Heart right ventricle (tissue), 16 donors: ENCODE data around the gene HLA-A. TPM values are rescaled to one million over a fixed set of nuclear protein-coding genes. Genes with fewer than 3 reads are reported as not detected.

Experiments used
- ATAC-seq, 8 donors: fragments of 200-7000 bp; cut with Tn5 transposase; one replicate each; pipeline ENCODE4 v1.9.1; 2020; ENCODE audit warnings: mild to moderate bottlenecking in 8 of 8, moderate library complexity in 8 of 8, moderate number of reproducible peaks in 1 of 8
- DNase-seq, 2 donors: peaks; one replicate each; pipeline ENCODE4 v3.0.0-alpha.2; 2020
- H3K27ac ChIP-seq, 10 donors: fragments of 200-600 bp; sonication (generic) in 2 of 10; one replicate each; pipeline versions ENCODE4 v1.5.0 to v1.8.0; 2020 to 2022; ENCODE audit warnings: mild to moderate bottlenecking in 3 of 10
- H3K27me3 ChIP-seq, 7 donors: fragments of 200-600 bp; one replicate each; pipeline ENCODE4 v1.8.0; 2021 to 2022; ENCODE audit warnings: mild to moderate bottlenecking in 2 of 7
- H3K36me3 ChIP-seq, 9 donors: fragments of 200-600 bp; sonication (generic) in 1 of 9; one replicate each; pipeline versions ENCODE4 v1.5.0 to v1.8.0; 2020 to 2022; ENCODE audit warnings: mild to moderate bottlenecking in 2 of 9
- H3K4me1 ChIP-seq, 9 donors: fragments of 200-600 bp; sonication (generic) in 1 of 9; one replicate each; pipeline versions ENCODE4 v1.5.0 to v1.8.0; 2020 to 2022; ENCODE audit warnings: mild to moderate bottlenecking in 4 of 9
- H3K4me3 ChIP-seq, 10 donors: fragments of 200-600 bp; sonication (generic) in 2 of 10; one replicate each; pipeline versions ENCODE4 v1.5.0 to v1.8.0; 2020 to 2022; ENCODE audit warnings: mild to moderate bottlenecking in 7 of 10, moderate library complexity in 2 of 10
- H3K9me3 ChIP-seq, 11 donors: fragments of 200-600 bp in 10 of 11; sonication (generic) in 2 of 11; one replicate each; pipeline versions ENCODE4 v1.5.0 to v1.8.0; 2013 to 2022; ENCODE audit warnings: mild to moderate bottlenecking in 2 of 11, control low read depth in 1 of 11, moderate library complexity in 1 of 11
- WGBS, 2 donors: extraction: QIAGEN DNeasy Blood & Tissue Kit; methylation state at CpG; one replicate each; pipeline ENCODE4 v1.1.7; 2013; ENCODE audit warnings: inconsistent platforms in 1 of 2; 5-methylcytosine and 5-hydroxymethylcytosine counted together
- intact Hi-C, 10 donors: fragments of 100-400 bp; cut with DNase I; formaldehyde crosslinking; loops; one replicate each; pipeline versions ENCODE4 v1.11.1 to v1.14.2; 2022
- polyA plus RNA-seq, 2 donors: library from polyadenylated mRNA; stranded (reverse); fragments of 200-250 nt; gene quantifications; one replicate each; pipeline ENCODE4 v1.2.3, GENCODE V29; 2013
- total RNA-seq, 10 donors: library from RNA; stranded (reverse); fragmentation: NEBNext Ultra II Directional in 3 of 10; extraction: Animal tissue kit (Norgen Biotek cat#: 25700) in 3 of 10; gene quantifications; one replicate each; pipeline versions ENCODE4 v1.2.1 to v1.2.4, GENCODE V29; 2021 to 2023
- TF ChIP-seq, protein P1 (sequence below), 9 donors: fragments of 200-600 bp; sonication (generic) in 2 of 9; IDR thresholded peaks; one replicate each; pipeline versions ENCODE4 v1.5.0 to v1.8.0; 2021 to 2022; ENCODE audit warnings: antibody characterized with exemption in 9 of 9, mild to moderate bottlenecking in 5 of 9, moderate library complexity in 1 of 9
- donor health status: Arrhythmogenic right ventricular cardiomyopathy.
- donor health status: ischemic (EF 13 %, LVEDD 7.1; RV severe dilation, severe dysfunction).
- donor health status: healthy with polysubstance abuse.
- donor health status: DM: no; HTN: yes; CAD: no.
- donor health status: DM: no; HTN: no; CAD: no.
- donor health status: ischemic (EF 25% LVEDD 6.9; RV normal size, moderate dysfunction).
- donor health status: ischemic (EF 25% LVEDD 5.7; RV mildly dilated, moderate dysfunction).
- donor health status: healthy.
- donor health status: DM: yes; HTN: yes; CAD: no.
- donor health status: Ischemic cardiomyopathy.
- donor health status: ischemic (EF 35%, LVEDD 5.7; RV mildly dilated, moderate dysfunction).
- donor health status: nonischemic (EF 11% LVEDD 7.7; RV severe dilation, severe dysfunction).
- donor health status: DM: yes; HTN: yes; CAD: no.
- donor health status: PGD.
- donor health status: ischemic (EF 29% LVEDD 5.4; RV normal size, mild dysfunction).
- donor health status: nonischemic (EF 23%, LVEDD 6.1; RV moderate dilation, normal function).

The HLA-A gene
- total and polyA plus RNA-seq, 12 donors: 218 to 1,594 (median 312) TPM

DNA sequence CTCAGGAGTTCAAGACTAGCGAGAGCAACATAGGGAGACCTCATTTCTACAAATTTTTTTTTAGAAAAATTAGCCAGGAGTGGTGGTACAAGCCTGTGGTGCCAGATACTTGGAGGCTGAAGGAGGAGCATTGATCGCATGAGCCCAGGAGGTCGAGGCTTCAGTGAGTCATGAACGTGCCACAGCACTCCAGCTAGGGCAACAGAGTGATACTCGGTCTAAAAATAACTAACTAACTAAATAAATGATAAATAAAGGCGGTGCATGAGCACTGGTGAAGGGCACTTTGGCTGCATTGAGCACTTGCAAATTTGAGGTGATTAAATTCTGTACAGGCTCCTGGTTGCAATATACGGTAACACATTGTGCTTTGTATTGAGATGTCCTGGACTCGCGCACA is 13.5 kb downstream of the HLA-A start:
- DNase-seq (no peak), ATAC-seq (peak in 3 of 8 donors; percentile 43 to 77 (median 73))
- no peak overlapping the region for H3K4me3 ChIP-seq
- no peaks in the 10 kb centered on the region for H3K36me3 ChIP-seq
- WGBS, 2 donors: 60 to 71% methylated on average over 9 of the region's 9 CpGs
- intact Hi-C loops: no loop called here
- H3K27me3 ChIP-seq: no peaks in the 10 kb centered on the region
- H3K27ac ChIP-seq: no peak overlapping the region
- H3K9me3 ChIP-seq: no peaks in the 10 kb centered on the region
- TF ChIP-seq, protein P1, sequence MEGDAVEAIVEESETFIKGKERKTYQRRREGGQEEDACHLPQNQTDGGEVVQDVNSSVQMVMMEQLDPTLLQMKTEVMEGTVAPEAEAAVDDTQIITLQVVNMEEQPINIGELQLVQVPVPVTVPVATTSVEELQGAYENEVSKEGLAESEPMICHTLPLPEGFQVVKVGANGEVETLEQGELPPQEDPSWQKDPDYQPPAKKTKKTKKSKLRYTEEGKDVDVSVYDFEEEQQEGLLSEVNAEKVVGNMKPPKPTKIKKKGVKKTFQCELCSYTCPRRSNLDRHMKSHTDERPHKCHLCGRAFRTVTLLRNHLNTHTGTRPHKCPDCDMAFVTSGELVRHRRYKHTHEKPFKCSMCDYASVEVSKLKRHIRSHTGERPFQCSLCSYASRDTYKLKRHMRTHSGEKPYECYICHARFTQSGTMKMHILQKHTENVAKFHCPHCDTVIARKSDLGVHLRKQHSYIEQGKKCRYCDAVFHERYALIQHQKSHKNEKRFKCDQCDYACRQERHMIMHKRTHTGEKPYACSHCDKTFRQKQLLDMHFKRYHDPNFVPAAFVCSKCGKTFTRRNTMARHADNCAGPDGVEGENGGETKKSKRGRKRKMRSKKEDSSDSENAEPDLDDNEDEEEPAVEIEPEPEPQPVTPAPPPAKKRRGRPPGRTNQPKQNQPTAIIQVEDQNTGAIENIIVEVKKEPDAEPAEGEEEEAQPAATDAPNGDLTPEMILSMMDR (IDR thresholded peaks at IDR 0.05): no peak
- peaks cover 0 to 19% (median 0%) of the 10 kb centered on the region in 9 donors for H3K4me1 ChIP-seq

DNA sequence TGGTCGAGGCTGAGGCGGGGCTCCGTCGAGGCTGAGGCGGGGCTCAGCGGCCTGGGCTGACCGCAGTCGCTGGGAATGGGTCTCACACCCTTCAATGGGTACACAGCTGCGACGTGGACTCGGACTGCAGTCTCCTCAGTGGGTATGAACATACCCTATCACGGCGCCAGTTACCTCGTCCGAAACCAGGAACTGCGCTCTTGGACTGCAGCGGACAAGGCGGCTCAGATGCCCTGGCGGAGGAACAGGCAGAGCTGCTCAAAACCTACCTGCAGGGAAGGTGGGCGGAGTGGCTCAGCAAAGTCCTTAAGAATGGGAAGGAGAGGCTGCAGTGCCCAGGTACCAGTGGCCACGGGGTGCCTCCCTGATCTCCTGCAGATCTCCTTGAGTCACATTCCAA is 14.2 kb downstream of the HLA-A start:
- no peaks in the 10 kb centered on the region for H3K9me3 ChIP-seq
- ATAC-seq (no peak), DNase-seq (no peak)
- intact Hi-C loops: no loop called here
- peaks cover 0 to 19% (median 3%) of the 10 kb centered on the region in 9 donors for H3K4me1 ChIP-seq
- no peaks in the 10 kb centered on the region for H3K36me3 ChIP-seq
- no peak overlapping the region for H3K4me3 ChIP-seq
- H3K27me3 ChIP-seq: no peaks in the 10 kb centered on the region
- TF ChIP-seq, protein P1 (IDR thresholded peaks at IDR 0.05): no peak
- no peak overlapping the region for H3K27ac ChIP-seq
- WGBS, 2 donors: 81 to 88% methylated on average over 21 of the region's 21 CpGs

DNA sequence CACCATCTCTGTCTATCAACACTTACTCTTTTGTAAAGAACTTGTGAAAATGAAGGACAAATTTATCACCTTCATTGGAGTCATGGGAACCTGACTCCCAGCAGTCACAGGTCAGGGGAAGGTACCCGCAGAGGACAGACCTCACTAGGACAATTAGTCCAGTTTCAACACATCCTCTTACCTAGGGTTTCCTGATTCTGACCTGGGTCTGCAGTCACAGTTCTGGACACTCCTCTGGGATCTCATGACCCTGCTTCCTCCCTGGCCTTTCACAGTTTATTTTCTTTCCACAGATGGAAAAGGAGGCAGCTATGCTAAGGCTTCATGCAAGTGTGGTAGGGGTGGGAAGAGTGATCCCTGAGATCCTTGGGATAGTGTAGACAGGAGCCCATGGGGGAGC is 15.7 kb downstream of the HLA-A start:
- ATAC-seq (no peak), DNase-seq (no peak)
- no peaks in the 10 kb centered on the region for H3K9me3 ChIP-seq
- H3K4me1 ChIP-seq: peaks cover 0 to 25% (median 10%) of the 10 kb centered on the region in 9 donors
- no peak overlapping the region for H3K4me3 ChIP-seq
- no peaks in the 10 kb centered on the region for H3K27me3 ChIP-seq
- no peak overlapping the region for H3K27ac ChIP-seq
- intact Hi-C loops: no loop called here
- H3K36me3 ChIP-seq: no peaks in the 10 kb centered on the region
- TF ChIP-seq, protein P1 (IDR thresholded peaks at IDR 0.05): no peak
- WGBS, 2 donors: 82 to 88% methylated on average over 1 of the region's 1 CpG

DNA sequence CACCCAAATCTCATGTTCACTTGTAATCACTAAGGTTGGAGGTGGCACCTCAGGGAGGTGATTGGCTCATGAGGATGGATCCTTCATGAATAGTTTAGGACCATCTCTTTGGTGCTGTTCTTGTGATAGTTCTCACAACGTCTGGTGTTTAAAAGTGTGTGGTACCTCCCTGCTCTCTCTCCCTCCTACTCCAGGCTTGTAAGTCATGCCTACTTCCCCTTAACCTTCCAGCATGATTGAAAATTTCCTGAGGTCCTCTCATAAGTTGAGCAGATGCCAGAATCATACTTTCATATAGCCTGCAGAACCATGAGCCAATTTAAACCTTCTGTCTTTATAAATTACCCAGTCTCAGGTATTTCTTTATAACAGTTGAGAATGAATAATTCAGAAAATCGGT is 16.6 kb downstream of the HLA-A start:
- peaks cover 0 to 29% (median 10%) of the 10 kb centered on the region in 9 donors for H3K4me1 ChIP-seq
- H3K4me3 ChIP-seq: no peak overlapping the region
- DNase-seq (no peak), ATAC-seq (no peak)
- TF ChIP-seq, protein P1 (IDR thresholded peaks at IDR 0.05): no peak
- intact Hi-C loops: no loop called here
- WGBS, 2 donors: 55 to 72% methylated on average over 2 of the region's 2 CpGs
- H3K27ac ChIP-seq: no peak overlapping the region
- no peaks in the 10 kb centered on the region for H3K27me3 ChIP-seq
- H3K9me3 ChIP-seq: no peaks in the 10 kb centered on the region
- H3K36me3 ChIP-seq: no peaks in the 10 kb centered on the region
